DLD1 (cell line): ENCODE measurements around the gene AFTPH.

Experiments
- in situ Hi-C: cut with HindIII; loops from 2 replicates; pipeline ENCODE4 v1.10.0; 2017; ENCODE audit warnings: low sequenced_read_pairs

The AFTPH gene, protein sequence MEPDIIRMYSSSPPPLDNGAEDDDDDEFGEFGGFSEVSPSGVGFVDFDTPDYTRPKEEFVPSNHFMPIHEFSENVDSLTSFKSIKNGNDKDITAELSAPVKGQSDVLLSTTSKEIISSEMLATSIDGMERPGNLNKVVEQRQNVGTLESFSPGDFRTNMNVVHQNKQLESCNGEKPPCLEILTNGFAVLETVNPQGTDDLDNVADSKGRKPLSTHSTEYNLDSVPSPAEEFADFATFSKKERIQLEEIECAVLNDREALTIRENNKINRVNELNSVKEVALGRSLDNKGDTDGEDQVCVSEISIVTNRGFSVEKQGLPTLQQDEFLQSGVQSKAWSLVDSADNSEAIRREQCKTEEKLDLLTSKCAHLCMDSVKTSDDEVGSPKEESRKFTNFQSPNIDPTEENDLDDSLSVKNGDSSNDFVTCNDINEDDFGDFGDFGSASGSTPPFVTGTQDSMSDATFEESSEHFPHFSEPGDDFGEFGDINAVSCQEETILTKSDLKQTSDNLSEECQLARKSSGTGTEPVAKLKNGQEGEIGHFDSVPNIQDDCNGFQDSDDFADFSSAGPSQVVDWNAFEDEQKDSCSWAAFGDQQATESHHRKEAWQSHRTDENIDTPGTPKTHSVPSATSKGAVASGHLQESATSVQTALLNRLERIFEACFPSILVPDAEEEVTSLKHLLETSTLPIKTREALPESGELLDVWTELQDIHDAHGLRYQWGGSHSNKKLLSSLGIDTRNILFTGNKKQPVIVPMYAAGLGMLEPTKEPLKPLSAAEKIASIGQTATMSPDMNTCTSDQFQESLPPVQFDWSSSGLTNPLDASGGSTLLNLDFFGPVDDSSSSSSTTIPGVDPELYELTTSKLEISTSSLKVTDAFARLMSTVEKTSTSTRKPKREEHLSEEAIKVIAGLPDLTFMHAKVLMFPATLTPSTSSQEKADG

DNA sequence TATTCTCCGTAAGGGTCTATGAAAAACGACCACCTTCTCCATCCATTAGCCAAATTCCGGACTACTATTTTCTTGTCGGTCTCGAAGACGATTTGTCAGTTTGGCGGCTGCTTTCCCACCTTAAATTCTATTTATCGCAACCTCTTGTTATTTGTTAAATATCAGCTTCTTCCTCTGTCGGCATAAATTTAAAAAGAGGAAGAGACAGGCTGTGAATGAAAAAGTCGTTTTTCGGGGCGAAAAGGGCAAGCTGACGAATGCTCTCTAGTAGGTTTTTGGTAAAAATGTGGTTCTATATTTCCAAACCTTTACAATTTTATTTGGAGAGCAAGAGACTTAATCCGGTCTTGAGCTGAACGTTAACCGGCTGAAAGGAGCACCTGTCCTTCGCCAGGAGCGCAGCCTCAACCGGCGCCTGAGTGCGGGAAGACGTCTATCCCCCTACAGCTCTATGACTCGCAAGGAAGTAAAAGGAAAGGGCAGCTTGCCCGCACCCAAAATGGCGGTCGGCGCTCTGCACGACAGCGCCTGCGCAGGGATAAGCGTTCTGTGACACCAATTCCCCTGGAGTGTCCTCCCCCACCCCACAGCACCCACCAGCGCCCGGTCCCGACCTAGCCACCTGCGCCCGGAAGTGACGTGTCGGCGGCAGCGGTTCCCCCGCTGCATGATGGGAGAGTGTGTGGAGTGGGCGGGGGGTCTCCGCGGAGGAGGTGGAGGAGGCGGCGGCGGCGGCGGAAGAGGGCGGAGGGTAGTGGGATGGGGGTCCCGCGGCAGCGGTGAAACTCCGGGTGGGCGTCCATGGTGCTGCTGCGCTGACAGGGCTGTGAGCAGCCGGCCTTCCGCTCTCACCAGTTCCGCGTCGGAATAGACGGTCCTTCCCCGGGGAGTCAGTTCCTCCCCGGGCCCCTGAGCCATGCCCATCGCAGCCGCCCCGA, at the start of gene AFTPH:
TSS of gene AFTPH (plus strand) at position 663 of the 938 bp plus-strand sequence. CDS start 27,147 bp downstream, outside the sequence.
- in situ Hi-C loops: loop anchor here (5.0 to 25.0 kb wide), 2 partner anchors 48 to 187 kb away; no protein-coding TSS in a partner anchor

DNA sequence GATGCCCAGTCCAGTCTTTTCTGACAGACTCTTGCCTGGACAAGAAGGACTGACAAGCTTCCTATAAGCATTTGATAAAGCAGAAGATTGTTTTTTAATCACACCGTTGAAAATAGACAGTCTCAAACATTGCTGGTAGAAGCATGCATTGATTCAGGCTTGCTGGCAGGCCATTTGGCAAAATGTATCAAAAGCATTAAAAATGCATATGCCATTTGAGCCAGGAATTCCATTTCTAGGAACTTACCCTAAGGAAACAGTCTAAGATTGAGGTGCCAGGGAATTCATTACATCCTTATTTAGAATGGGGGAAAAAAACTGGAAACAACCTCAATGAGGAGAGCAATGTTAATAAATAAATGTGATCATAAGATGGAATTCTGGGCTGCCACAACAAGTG, 49.5 kb upstream of the AFTPH start:
- in situ Hi-C loops: no loop called here

DNA sequence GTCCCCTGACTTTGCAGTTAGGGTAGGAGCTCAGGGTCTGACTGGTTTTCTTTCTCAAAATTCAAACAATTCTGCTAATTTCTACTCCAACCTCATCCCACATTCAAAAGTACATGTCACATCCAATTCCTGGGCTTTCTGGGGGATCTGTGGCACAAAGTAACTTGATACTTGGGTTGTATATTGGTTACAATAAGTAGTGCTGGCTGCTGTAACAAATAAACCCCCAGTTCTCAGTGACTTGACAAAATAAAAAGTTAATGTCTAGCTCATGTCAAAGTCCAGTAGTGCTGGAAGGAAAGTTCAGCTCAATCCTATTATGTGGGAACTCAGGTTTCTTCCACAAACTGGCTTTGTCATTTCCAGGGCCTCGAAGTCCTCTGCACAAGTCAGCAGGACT, 47.1 kb upstream of the AFTPH start:
- in situ Hi-C loops: no loop called here

DNA sequence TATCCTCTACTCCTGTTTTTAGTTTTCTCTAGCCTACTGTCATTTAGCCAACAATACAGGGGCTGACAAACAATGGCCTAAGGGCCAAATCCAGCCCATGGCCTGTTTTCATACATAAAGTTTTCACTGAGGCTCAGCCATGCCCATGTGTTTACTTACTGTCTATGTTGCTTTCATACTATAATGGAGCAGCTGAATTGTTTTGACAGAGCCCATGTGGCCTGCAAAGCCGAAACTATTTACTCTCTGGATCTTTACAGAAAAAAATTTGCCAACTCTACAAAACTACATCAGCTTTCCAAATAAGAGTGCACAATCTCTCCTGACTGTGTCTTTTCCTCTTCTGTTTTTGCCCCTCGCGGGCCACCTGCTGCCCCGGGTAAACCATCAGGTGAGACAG, 46.1 kb upstream of the AFTPH start:
- in situ Hi-C loops: no loop called here

DNA sequence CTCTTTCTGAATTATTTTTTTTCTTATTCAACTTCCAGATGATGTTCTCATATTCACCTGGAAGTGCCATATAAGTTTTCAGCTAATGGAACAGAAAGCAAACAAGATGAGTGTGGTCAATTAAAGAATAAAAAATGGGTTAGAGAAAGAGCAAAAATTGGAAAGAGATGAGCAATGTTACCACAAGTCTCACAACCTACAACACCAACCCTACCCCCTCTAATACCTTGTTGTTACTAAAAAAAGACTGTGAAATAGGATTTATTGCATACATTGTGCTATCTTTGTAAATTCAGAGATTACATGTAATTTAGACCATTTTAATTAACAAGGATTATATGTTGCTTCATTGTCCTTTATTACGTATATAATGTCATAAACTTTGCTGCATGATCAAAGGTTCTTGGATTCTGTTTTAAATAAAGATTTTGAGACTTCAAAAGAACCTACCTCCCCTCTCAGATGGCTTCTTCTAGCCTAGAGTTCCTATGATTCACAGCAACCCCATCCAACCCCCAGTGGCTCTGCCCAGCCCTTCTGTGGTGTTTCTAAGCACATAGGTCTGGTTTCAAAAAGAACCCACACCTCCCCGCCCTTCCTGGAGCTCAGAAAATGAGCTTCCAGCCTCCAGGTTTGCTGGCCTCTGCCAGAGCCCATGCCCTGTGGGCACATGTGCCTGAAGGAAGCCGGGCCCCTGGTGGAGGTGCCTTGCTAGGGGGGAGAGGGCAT, 45.5 kb upstream of the AFTPH start:
- in situ Hi-C loops: no loop called here

DNA sequence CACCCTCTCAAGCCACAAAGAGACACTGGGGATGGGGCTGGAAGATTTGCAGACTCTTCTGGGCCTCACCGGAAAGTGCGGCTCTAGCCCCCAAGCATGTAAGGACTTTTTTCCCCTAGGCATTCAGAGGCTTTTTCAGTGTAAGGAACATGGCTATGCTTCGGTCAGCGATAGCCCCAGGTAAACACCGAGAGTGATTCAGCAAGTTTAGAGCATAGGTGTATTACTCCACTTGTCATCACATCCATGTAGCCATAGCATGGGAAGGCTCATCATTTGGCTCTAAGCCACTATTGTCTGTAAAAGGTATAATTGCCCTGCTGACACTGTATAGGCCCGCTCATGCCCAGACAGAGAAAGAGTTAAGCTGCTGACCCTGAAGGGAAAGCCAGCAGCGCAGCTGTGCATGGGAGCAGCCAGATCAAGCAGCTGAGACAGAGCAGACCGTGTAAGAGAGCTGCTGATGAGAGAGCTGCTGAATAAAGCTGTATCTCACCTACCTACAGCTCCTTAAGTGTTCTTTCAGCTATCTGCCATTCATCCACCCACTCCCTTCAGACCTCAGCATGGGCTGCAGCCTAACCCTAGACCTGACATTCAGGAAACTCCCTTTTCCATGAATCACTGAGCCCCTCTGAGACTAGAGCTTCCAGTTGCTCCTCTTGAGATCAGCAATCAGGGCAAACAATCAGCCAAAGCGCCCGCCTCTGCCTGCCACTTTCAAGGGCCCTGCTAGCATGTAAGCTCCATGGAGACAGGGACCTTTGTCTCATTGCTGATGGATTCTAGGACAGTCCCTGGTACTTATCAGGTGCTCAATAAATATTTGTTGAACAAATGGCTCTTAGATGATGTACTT, 44.6 kb upstream of the AFTPH start:
- in situ Hi-C loops: no loop called here

DNA sequence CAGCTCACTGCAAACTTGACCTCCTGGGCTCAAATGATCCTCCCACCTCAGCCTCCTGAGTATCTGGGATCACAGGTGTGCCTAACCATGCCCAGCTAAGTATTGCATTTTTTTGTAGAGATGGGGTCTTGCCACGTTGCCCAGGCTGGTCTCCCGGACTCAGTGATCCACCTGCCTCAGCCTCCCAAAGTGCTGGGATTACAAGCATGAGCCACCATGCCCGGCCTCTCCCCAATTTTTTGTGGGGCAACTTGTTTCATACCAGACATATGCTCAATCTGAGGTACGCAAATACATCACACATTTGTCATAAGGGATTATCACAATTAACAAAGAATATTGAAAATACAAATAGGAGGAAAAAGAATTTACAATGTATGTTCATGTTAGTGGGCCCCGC, 42.5 kb upstream of the AFTPH start:
- in situ Hi-C loops: no loop called here

DNA sequence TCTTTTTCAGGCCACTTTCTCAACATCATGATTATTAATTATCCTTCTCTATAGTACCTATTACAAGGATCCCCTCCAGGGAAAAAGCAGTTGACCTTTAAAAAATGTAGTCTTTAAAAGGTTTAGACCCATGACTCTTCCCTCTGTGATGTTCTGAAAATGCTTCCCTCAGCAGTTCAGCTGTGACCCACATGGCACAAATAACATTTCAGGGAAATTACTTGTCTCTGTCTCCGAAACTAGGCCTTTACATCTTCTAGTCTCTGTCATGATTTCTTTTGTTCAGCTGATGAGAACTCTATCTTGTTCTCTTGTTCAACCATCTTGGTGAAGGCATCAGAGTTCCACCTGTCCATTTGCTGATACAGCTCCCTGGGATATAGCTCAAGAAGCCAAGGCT, 41.9 kb upstream of the AFTPH start:
- in situ Hi-C loops: no loop called here

DNA sequence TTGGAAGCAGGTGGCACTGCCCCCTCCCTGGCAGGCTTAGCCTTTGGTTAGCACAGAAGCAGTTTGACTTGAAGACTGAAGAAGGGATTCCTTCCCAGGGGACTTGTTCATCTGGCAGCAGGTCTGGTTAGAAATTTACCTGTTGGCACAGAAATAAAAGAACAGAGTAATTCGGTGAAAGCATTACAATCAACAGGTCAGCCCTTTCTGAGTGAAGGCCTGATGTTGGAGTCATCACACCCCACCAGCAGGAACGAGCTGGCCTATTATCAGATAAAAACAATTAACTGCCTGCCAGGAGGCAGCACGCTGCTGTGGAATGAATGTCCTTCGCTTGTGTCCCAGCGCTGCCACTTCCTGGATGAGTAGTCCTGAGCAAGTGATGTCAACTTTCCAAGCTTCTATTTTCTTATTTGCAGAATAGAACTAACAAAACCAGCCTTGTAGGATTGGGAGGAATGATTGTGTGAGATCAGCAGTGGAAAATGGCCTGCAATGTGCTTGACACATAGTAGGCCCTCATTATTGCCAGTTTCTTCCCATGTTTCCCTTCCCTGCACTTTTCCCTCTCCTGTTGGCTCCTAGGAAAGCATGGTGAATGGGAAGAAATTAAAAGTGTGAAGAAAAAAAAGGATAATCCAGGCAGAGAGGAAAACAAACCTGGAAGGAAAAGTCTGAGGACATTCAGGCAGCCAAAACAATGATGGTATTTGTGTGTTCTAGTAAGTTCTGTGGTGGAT, 41.2 kb upstream of the AFTPH start:
- in situ Hi-C loops: no loop called here

DNA sequence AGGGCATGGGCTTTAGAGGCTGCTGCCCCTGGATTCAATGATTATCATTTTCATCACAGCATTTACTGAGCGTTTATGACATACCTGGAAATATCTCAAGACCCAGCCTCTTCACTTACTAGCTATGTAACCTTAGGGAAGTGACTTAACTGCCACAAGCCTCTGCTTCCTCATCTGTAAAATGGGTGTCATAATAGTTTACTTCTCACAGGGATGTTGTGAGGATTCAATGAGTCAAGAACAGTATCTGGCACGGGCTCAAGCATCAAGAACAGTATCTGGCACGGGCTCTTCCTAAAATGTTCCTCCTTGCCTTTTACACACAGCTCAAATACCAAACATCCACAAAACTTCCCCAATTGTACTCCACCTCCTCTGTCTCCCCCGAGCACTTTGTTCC, 38.8 kb upstream of the AFTPH start:
- in situ Hi-C loops: no loop called here

DNA sequence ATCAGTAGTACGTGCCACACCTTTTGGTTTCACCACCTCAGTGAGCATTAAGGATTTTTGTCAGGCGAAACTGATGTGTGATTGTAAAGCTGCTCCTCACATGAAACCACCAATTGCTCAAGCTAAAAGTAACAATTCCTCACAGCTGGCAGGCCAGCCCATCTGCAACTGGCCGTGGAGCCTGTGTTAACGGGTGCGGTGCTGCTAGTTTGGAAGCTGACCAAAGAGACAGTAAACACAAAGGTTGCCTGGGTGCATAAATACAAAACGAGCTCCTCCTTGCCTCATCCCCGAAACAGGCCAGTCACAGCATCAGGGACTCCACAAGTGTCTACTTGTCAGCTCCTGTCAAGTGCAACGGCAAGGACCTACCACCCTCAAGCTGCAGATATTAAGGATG, 38.2 kb upstream of the AFTPH start:
- in situ Hi-C loops: no loop called here

DNA sequence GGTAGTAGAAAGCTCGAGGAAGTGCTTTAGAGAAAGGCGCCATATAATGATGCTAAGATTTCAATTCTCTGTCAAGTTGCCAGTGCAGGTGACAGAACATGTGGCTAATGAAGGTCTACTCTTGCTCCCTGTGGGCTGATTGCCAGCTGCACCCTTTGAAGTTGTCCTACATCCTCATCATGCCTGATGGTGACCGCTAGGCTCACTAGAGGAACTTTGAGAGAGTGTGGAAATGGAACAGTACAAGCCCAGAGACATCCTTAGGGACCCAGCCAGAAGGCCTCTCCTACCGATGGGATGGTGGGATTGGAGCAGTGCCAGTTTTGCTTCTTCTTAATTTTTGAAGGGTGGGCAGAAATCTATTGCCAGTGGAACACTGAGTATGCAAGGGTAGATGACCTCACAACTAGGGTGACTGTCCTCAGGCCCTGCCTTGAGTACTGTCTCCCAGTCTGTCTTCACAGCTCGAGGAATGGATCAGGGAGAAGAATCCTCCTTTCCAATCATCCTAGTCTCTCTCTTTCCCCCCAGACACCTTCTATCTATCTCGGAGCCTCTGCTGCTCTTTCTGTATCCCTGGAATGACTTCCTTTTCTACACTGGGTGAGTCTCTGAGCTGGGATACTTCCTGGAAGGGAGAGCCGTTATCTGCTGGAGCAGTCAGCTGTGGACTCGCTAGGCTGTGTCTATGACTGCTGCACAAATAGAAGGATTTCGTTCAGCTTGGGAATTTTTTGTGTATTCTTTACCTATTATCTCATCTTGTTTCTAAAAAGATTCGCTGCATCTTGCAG, 36.7 kb upstream of the AFTPH start:
- in situ Hi-C loops: no loop called here

DNA sequence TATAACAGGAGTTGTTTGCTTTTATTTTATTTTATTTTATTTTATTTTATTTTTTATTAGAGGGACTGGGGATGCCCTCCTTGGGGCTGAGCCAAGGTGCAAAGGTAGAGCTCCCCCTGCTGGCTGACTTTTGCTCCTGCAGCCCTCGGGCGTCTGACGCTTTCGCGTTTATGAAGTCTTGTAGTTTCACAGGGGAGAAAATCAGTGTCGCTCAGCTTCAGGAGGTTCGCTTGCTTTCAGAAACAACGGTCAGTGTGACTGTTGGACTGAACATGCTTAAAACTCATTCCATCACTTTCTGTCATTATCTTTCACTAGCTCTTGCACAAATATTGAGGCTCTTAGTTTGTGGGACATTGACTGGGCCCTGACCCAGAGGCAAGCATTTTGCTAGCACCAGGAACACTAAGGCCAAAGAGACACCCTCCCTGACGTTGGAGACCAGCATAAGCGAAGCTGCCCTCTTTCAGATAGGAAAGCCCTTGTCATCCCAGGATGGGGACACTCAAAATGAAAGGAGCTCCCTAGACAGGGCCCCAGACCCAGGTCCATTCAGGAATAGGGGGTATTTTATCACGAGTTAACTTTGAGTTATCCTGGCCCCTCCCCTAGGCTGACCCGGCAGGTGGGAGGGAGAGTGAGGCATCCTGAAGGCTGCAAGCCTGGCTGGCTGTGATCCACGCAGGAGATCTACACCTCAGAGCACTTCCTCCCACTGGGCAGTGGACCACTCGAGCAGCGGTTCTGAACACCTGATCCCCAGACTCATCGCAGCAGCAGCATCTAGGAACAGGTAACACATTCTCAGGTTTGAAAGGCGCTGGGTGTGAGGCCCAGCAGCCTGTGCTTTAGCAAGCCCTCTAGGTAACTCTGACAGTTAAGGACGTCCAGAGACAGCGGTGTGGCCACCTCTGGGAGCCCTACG, 35.8 kb upstream of the AFTPH start:
- in situ Hi-C loops: no loop called here

DNA sequence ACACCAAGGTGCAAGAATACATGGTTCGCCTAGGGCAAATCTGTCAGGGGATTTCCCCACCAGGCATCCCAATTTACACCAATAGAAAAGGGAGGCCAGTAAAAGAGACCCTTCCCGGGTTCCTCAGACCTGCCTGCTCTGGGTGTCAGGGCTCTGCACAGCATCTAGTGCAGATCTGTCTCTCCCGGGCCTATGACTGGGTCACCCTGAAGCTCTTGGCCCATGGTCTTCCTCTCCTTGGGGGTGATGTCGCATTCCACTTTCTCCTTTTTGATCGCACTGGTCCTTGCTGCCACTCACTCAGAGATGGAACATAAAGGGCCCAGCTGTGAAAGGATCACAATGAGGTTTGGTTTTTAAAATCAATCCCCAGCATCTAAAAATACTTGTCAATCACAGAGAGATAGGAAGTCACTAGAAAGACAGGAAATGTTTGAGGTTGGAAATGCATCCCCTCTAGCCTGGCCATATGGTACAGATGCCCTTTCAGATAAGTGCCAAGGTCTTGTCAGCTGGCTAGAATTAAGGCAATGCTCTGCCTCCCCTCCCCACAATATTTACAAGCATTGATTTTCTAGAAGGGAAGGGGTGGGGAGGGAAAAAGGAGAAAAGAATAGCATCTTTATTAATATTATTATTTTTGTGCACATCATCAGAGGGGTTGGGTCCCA, 34.9 kb upstream of the AFTPH start:
- in situ Hi-C loops: no loop called here

DNA sequence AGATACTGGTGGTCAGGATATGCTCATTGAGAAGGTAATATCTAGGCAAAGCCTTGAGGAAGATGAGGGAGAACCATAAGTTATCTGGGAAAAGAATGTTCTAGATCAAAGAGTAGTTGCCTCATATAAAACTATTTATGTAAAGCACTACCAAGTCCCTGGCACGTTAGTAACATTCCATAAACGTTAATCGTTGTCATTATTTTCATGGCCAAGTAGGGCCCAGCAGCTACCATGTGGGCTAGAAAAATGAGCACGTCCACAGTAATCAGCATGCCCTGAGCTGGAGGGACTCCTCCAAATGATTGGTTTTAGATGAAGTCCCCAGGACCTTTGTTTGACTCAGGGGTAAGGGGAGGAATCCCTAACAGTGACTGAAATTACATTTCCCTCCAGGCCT, 32.7 kb upstream of the AFTPH start:
- in situ Hi-C loops: no loop called here

DNA sequence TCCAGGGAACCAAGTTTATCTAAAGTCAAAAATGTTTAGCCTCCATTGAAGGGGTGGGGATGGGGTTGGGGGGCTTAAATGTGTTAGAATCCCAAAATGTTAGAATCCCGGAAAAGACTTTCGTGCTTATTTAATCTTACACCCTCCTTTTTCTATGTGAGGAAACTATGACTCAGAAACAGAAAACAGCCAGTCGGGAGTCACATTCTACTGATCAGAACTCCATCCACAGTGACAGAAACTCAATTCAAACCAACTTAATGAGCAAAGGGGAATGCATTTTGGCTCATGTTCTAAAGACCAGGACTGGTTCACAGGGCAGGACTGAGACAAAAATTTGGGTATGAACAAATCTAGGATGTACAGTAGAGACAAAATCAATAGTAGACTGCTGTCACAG, 31.9 kb upstream of the AFTPH start:
- in situ Hi-C loops: no loop called here
